Measurements from ENCODE around the gene FAM171A1.
"Not testable (repeated sequence)": the region's sequence is repeated elsewhere in the genome, so short reads cannot be mapped to it uniquely, and the experiment has no call there.

The FAM171A1 gene

GRCh38 chr10:15290150-15290549 lies 80.9 kb downstream of the FAM171A1 start:
- no peak for TF ChIP-seq CTCF (IDR thresholded peaks at IDR 0.05; ENCODE audit: control insufficient read depth, extremely low read depth, insufficient read depth)
- DNase-seq (ENCODE audit: low read depth) = no peak
- H3K4me3 ChIP-seq (ENCODE audit: low read depth, low read length) = no peak overlapping the region

GRCh38 chr10:15280974-15281373 lies 90.1 kb downstream of the FAM171A1 start:
- TF ChIP-seq CTCF (IDR thresholded peaks at IDR 0.05; ENCODE audit: control insufficient read depth, extremely low read depth, insufficient read depth) = no peak
- H3K4me3 ChIP-seq (ENCODE audit: low read depth, low read length) = no peak overlapping the region
- DNase-seq (ENCODE audit: low read depth) = no peak

- no peak for DNase-seq (ENCODE audit: low read depth)
- no peak overlapping the region for H3K4me3 ChIP-seq (ENCODE audit: low read depth, low read length)
- TF ChIP-seq CTCF (IDR thresholded peaks at IDR 0.05; ENCODE audit: control insufficient read depth, extremely low read depth, insufficient read depth) = no peak
Observed at GRCh38 chr10:15280462-15280861, 90.6 kb downstream of the FAM171A1 start.

- TF ChIP-seq CTCF (IDR thresholded peaks at IDR 0.05; ENCODE audit: control insufficient read depth, extremely low read depth, insufficient read depth) = no peak
- H3K4me3 ChIP-seq (ENCODE audit: low read depth, low read length) = no peak overlapping the region
- DNase-seq (ENCODE audit: low read depth) = no peak
Observed at GRCh38 chr10:15279236-15279635, 91.9 kb downstream of the FAM171A1 start.

- TF ChIP-seq CTCF (IDR thresholded peaks at IDR 0.05; ENCODE audit: control insufficient read depth, extremely low read depth, insufficient read depth) = no peak
- no peak overlapping the region for H3K4me3 ChIP-seq (ENCODE audit: low read depth, low read length)
- DNase-seq (ENCODE audit: low read depth) = no peak
Observed at GRCh38 chr10:15278786-15279185, 92.3 kb downstream of the FAM171A1 start.

GRCh38 chr10:15276039-15276438 lies 95.0 kb downstream of the FAM171A1 start:
- H3K4me3 ChIP-seq (ENCODE audit: low read depth, low read length); DNase-seq (ENCODE audit: low read depth): not testable (repeated sequence)

GRCh38 chr10:15269838-15270237 lies 101.3 kb downstream of the FAM171A1 start:
- H3K4me3 ChIP-seq (ENCODE audit: low read depth, low read length); DNase-seq (ENCODE audit: low read depth): not testable (repeated sequence)

GRCh38 chr10:15267496-15267895 lies 103.6 kb downstream of the FAM171A1 start:
- H3K4me3 ChIP-seq (ENCODE audit: low read depth, low read length) = no peak overlapping the region
- DNase-seq (ENCODE audit: low read depth) = no peak
- TF ChIP-seq CTCF (IDR thresholded peaks at IDR 0.05; ENCODE audit: control insufficient read depth, extremely low read depth, insufficient read depth) = no peak
